Transverse colon (tissue), 4 donors: ENCODE measurements around the gene TPK1. TPM values are rescaled to one million over a fixed set of nuclear protein-coding genes. Genes with fewer than 3 reads are reported as not detected.

ENCODE experiments used
- DNase-seq: peaks from one replicate; pipeline ENCODE4 v3.0.0-alpha.2; 2019
- H3K27ac ChIP-seq, 4 donors: fragments of 200-600 bp; sonication (generic); 2 replicates each; pipeline ENCODE4 v1.5.1; 2016 to 2018; ENCODE audit warnings: inconsistent platforms in 4 of 4
- H3K27me3 ChIP-seq: fragments of 200-600 bp; sonication (generic); 2 replicates; pipeline ENCODE4 v1.5.1; 2017; ENCODE audit warnings: inconsistent platforms
- H3K36me3 ChIP-seq, 4 donors: fragments of 200-600 bp; sonication (generic); 2 replicates each; pipeline ENCODE4 v1.5.1; 2017 to 2019; ENCODE audit warnings: inconsistent platforms in 4 of 4
- H3K4me1 ChIP-seq, 4 donors: fragments of 200-600 bp; sonication (generic); 2 replicates each; pipeline ENCODE4 v1.5.1; 2017 to 2020; ENCODE audit warnings: inconsistent platforms in 4 of 4
- H3K4me3 ChIP-seq, 4 donors: fragments of 200-600 bp; sonication (generic); 1 replicate in 1 of 4; 2 replicates in 3 of 4; pipeline versions ENCODE4 v1.5.1 to v1.6.1; 2017 to 2019; ENCODE audit warnings: inconsistent platforms in 4 of 4
- H3K9me3 ChIP-seq, 2 donors: fragments of 200-600 bp; sonication (generic); 2 replicates each; pipeline ENCODE4 v1.5.1; 2017 to 2019; ENCODE audit warnings: inconsistent platforms in 2 of 2
- EP300 ChIP-seq: sonication (generic); formaldehyde crosslinking; IDR thresholded peaks from one replicate; pipeline ENCODE4 v1.6.1; 2017; ENCODE audit warnings: antibody characterized with exemption, low read depth
- POLR2A ChIP-seq: fragments of 450-650 bp; IDR thresholded peaks from one replicate; pipeline ENCODE4 v1.6.1; 2016; ENCODE audit warnings: antibody characterized with exemption, mild to moderate bottlenecking, moderate library complexity
- POLR2AphosphoS5 ChIP-seq, 3 donors: sonication (generic); formaldehyde crosslinking; IDR thresholded peaks; one replicate each; pipeline ENCODE4 v1.6.1; 2016; ENCODE audit warnings: antibody characterized with exemption in 3 of 3
- WGBS, 2 donors: methylation state at CpG; one replicate each; pipeline ENCODE4 v1.1.5; 2018; ENCODE audit warnings: low coverage in 1 of 2; 5-methylcytosine and 5-hydroxymethylcytosine counted together
- in situ Hi-C, 4 donors: fragments of 200-750 bp; cut with MboI; loops; one replicate each; pipeline versions ENCODE4 v1.15.0 to v1.15.1; 2017; ENCODE audit warnings: low sequenced_read_pairs in 3 of 4, low pct_ligation_motif_present in 1 of 4, low pct_unique_long_range_greater_than_20kb in 1 of 4
- intact Hi-C: fragments of 100-400 bp; cut with DNase I; formaldehyde crosslinking; loops from one replicate; pipeline ENCODE4 v1.15.1; 2023; ENCODE audit warnings: low total_unique reads
- total RNA-seq, 4 donors: library from RNA; depleted of rRNA; stranded (reverse); fragments of >200 nt; gene quantifications; one replicate each; pipeline ENCODE4 v1.1.0, GENCODE V29; 2016
- TF ChIP-seq, protein P1 (sequence below), 5 experiments: fragments of 200-600 bp in 3 of 5; fragments of 450-650 bp in 2 of 5; sonication (generic) in 3 of 5; IDR thresholded peaks; 1 replicate in 2 of 5; 2 replicates in 3 of 5; pipeline ENCODE4 v1.5.1; 2016 to 2017; ENCODE audit warnings: antibody characterized with exemption in 5 of 5, inconsistent platforms in 3 of 5, mild to moderate bottlenecking in 2 of 5, moderate library complexity in 1 of 5

The TPK1 gene
- total RNA-seq, 4 donors from 2014 or later: 1.4 to 17.3 (median 14.6) TPM

- no peak for DNase-seq
- TF ChIP-seq EP300 (no peak), POLR2A (no peak), POLR2AphosphoS5 (IDR thresholded peaks at IDR 0.05) (no peak)
- TF ChIP-seq, protein P1, sequence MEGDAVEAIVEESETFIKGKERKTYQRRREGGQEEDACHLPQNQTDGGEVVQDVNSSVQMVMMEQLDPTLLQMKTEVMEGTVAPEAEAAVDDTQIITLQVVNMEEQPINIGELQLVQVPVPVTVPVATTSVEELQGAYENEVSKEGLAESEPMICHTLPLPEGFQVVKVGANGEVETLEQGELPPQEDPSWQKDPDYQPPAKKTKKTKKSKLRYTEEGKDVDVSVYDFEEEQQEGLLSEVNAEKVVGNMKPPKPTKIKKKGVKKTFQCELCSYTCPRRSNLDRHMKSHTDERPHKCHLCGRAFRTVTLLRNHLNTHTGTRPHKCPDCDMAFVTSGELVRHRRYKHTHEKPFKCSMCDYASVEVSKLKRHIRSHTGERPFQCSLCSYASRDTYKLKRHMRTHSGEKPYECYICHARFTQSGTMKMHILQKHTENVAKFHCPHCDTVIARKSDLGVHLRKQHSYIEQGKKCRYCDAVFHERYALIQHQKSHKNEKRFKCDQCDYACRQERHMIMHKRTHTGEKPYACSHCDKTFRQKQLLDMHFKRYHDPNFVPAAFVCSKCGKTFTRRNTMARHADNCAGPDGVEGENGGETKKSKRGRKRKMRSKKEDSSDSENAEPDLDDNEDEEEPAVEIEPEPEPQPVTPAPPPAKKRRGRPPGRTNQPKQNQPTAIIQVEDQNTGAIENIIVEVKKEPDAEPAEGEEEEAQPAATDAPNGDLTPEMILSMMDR (IDR thresholded peaks at IDR 0.05): no peak
- no peaks in the 10 kb centered on the region for H3K27me3 ChIP-seq
- H3K27ac ChIP-seq: no peak overlapping the region
- in situ Hi-C loops: no loop called here
- H3K4me3 ChIP-seq: no peak overlapping the region
- intact Hi-C loops: no loop called here
- H3K9me3 ChIP-seq: no peaks in the 10 kb centered on the region
- peaks cover 0 to 7% (median 0%) of the 10 kb centered on the region in 4 donors for H3K4me1 ChIP-seq
- WGBS, 2 donors: 100% methylated on average over 1 of the region's 1 CpG; no CpG with 5 or more reads in 1 of the 2 donors
- H3K36me3 ChIP-seq: no peaks in the 10 kb centered on the region
Measured at GRCh38 chr7:144717720-144718119, 118.1 kb downstream of the TPK1 start.

DNA sequence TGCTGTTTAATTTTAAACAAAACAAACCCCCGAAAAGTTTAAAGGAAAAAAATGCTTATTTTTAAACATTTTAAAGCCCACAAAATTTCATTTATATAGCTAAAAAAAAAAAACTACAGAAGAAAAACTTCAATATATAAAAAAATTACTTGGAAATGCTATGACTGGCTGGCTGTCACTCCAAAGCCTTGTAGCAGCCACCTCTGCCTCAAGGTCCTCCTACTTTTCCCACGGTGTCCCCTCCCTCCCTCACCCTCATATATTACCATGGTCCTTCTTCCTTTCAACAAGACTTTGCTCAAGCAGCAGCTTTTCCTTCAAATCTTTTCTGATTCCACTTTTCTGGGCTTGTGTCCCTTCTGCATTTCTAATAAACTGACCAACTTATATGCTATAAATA is 122.0 kb downstream of the TPK1 start:
- intact Hi-C loops (no loop called here), in situ Hi-C loops (no loop called here)
- H3K36me3 ChIP-seq: no peaks in the 10 kb centered on the region
- H3K27ac ChIP-seq: no peak overlapping the region
- no peaks in the 10 kb centered on the region for H3K9me3 ChIP-seq
- DNase-seq: no peak
- H3K4me3 ChIP-seq: no peak overlapping the region
- H3K27me3 ChIP-seq: no peaks in the 10 kb centered on the region
- H3K4me1 ChIP-seq: peaks cover 0 to 7% (median 0%) of the 10 kb centered on the region in 4 donors
- WGBS, 2 donors: 37 to 39% methylated on average over 2 of the region's 2 CpGs
- no peak for TF ChIP-seq POLR2AphosphoS5 (IDR thresholded peaks at IDR 0.05)
- no peak for TF ChIP-seq POLR2A
- TF ChIP-seq, protein P1 (IDR thresholded peaks at IDR 0.05): no peak
- no peak for TF ChIP-seq EP300

GRCh38 chr7:144710791-144711190 is 125.1 kb downstream of the TPK1 start:
- no peak overlapping the region for H3K27ac ChIP-seq
- in situ Hi-C loops (no loop called here), intact Hi-C loops (no loop called here)
- 89 to 94% methylated on average over 4 of the region's 4 CpGs for WGBS, 2 donors
- H3K4me3 ChIP-seq: no peak overlapping the region
- no peaks in the 10 kb centered on the region for H3K36me3 ChIP-seq
- no peaks in the 10 kb centered on the region for H3K9me3 ChIP-seq
- H3K27me3 ChIP-seq: no peaks in the 10 kb centered on the region
- no peak for TF ChIP-seq POLR2AphosphoS5 (IDR thresholded peaks at IDR 0.05)
- H3K4me1 ChIP-seq: no peaks in the 10 kb centered on the region
- DNase-seq: no peak

DNA sequence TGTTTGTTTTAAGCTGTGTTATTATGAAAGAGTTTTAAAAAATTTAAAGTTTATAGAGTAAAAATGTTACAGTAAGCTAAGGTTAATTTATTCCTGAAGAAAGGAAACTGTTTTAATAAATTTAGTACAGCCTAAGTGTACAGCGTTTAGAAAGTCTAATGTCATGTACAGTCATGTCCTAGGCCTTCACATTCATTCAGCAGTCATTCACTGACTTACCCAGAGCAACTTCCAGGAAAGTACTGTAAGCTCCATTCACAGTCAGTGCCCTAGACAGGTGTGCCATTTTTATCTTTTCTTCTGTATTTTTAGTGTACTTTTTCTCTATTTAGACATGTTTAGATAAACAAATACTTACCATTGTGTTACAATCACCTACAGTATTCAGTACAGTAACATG is 126.8 kb downstream of the TPK1 start:
- 60 to 80% methylated on average over 1 of the region's 1 CpG for WGBS, 2 donors

GRCh38 chr7:144691240-144691639 is 144.6 kb downstream of the TPK1 start:
- in situ Hi-C loops: no loop called here
- no peak for TF ChIP-seq POLR2A
- no peak for TF ChIP-seq POLR2AphosphoS5 (IDR thresholded peaks at IDR 0.05)
- TF ChIP-seq, protein P1 (IDR thresholded peaks at IDR 0.05): no peak

More for the DNA sequence above, 126.8 kb downstream of the TPK1 start:
- in situ Hi-C loops (no loop called here), intact Hi-C loops (no loop called here)
- DNase-seq: no peak
- Histone ChIP-seq H3K4me1 (no peaks in the 10 kb centered on the region), H3K4me3 (no peak overlapping the region), H3K9me3 (no peaks in the 10 kb centered on the region), H3K36me3 (no peaks in the 10 kb centered on the region), H3K27ac (no peak overlapping the region), H3K27me3 (no peaks in the 10 kb centered on the region)
- TF ChIP-seq POLR2A (no peak), POLR2AphosphoS5 (IDR thresholded peaks at IDR 0.05) (no peak)

More at GRCh38 chr7:144691240-144691639, 144.6 kb downstream of the TPK1 start:
- H3K27me3 ChIP-seq: no peaks in the 10 kb centered on the region
- no peaks in the 10 kb centered on the region for H3K36me3 ChIP-seq
- no peaks in the 10 kb centered on the region for H3K9me3 ChIP-seq
- DNase-seq: no peak
- no peak overlapping the region for H3K27ac ChIP-seq
- no peak overlapping the region for H3K4me3 ChIP-seq
- intact Hi-C loops: no loop called here
- no peaks in the 10 kb centered on the region for H3K4me1 ChIP-seq
